HG03025 (cell line): Measurements from ENCODE around the gene KCNJ8.
"Not testable (repeated sequence)": the region's sequence is repeated elsewhere in the genome, so short reads cannot be mapped to it uniquely, and the experiment has no call there.

Source experiments
- ATAC-seq: cut with Tn5 transposase; IDR thresholded peaks from one replicate; pipeline ENCODE4 v1.9.1; 2021; ENCODE audit warnings: mild to moderate bottlenecking, moderate library complexity; ENCODE audit not compliant: unreplicated experiment, low FRiP score

The KCNJ8 gene

GRCh38 chr12:21774358-21775132 lies at the start of gene KCNJ8:
KCNJ8 (minus strand) TSS chr12:21774706; CDS start chr12:21773616, 1,090 bp downstream.
- ATAC-seq, result no peak

- ATAC-seq, result no peak
Observed at GRCh38 chr12:21823581-21823980, 49.1 kb upstream of the KCNJ8 start.

GRCh38 chr12:21819678-21820077 lies 45.2 kb upstream of the KCNJ8 start:
- no peak for ATAC-seq

GRCh38 chr12:21819236-21819635 lies 44.7 kb upstream of the KCNJ8 start:
- no peak for ATAC-seq

- no peak for ATAC-seq
Observed at GRCh38 chr12:21818627-21819026, 44.1 kb upstream of the KCNJ8 start.

GRCh38 chr12:21815306-21816062 lies 41.0 kb upstream of the KCNJ8 start:
- ATAC-seq, result no peak

- ATAC-seq, result no peak
Observed at GRCh38 chr12:21814814-21815213, 40.3 kb upstream of the KCNJ8 start.

- ATAC-seq, result no peak
Observed at GRCh38 chr12:21814327-21814726, 39.8 kb upstream of the KCNJ8 start.

GRCh38 chr12:21813751-21814150 lies 39.2 kb upstream of the KCNJ8 start:
- no peak for ATAC-seq

GRCh38 chr12:21813125-21813524 lies 38.6 kb upstream of the KCNJ8 start:
- no peak for ATAC-seq

- not testable (repeated sequence) for ATAC-seq
Observed at GRCh38 chr12:21812340-21812739, 37.8 kb upstream of the KCNJ8 start.

GRCh38 chr12:21809100-21809499 lies 34.6 kb upstream of the KCNJ8 start:
- no peak for ATAC-seq

GRCh38 chr12:21806255-21806654 lies 31.7 kb upstream of the KCNJ8 start:
- ATAC-seq, result no peak

- no peak for ATAC-seq
Observed at GRCh38 chr12:21801522-21802288, 27.2 kb upstream of the KCNJ8 start.

GRCh38 chr12:21800011-21800410 lies 25.5 kb upstream of the KCNJ8 start:
- no peak for ATAC-seq

- no peak for ATAC-seq
Observed at GRCh38 chr12:21797539-21797938, 23.0 kb upstream of the KCNJ8 start.

GRCh38 chr12:21795648-21796328 lies 21.3 kb upstream of the KCNJ8 start:
- ATAC-seq, result no peak

- not testable (repeated sequence) for ATAC-seq
Observed at GRCh38 chr12:21794807-21795595, 20.5 kb upstream of the KCNJ8 start.

- not testable (repeated sequence) for ATAC-seq
Observed at GRCh38 chr12:21789687-21790086, 15.2 kb upstream of the KCNJ8 start.
